GM21529 (cell line): ENCODE data around the gene WNT16.
"Not testable (repeated sequence)": the region's sequence is repeated elsewhere in the genome, so short reads cannot be mapped to it uniquely, and the experiment has no call there.

Source experiments
- ATAC-seq: cut with Tn5 transposase; IDR thresholded peaks from one replicate; pipeline ENCODE4 v1.9.1; 2021; ENCODE audit not compliant: unreplicated experiment

Gene WNT16

GRCh38 chr7:121305109-121305508 lies 23.7 kb upstream of the WNT16 start:
- ATAC-seq, result no peak

GRCh38 chr7:121306565-121306964 lies 22.2 kb upstream of the WNT16 start:
- ATAC-seq, result no peak

GRCh38 chr7:121307021-121307574 lies 21.7 kb upstream of the WNT16 start:
- ATAC-seq, result no peak

- no peak for ATAC-seq
Observed at GRCh38 chr7:121313220-121313792, 15.5 kb upstream of the WNT16 start.

- peak; percentile 92 for ATAC-seq
Observed at GRCh38 chr7:121313793-121314676, 14.8 kb upstream of the WNT16 start.

- ATAC-seq, result not testable (repeated sequence)
Observed at GRCh38 chr7:121315170-121315569, 13.6 kb upstream of the WNT16 start.

GRCh38 chr7:121322460-121322859 lies 6.3 kb upstream of the WNT16 start:
- ATAC-seq, result no peak

GRCh38 chr7:121323515-121324302 lies 5.1 kb upstream of the WNT16 start:
- ATAC-seq, result no peak

GRCh38 chr7:121327671-121328070 lies 1.1 kb upstream of the WNT16 start:
- ATAC-seq, result no peak

GRCh38 chr7:121329191-121330052 lies 622 bp downstream of the WNT16 start:
- ATAC-seq, result peak; percentile 74

GRCh38 chr7:121330053-121330833 lies 1.4 kb downstream of the WNT16 start:
- ATAC-seq, result peak; percentile 29

- ATAC-seq, result no peak
Observed at GRCh38 chr7:121331048-121331447, 2.2 kb downstream of the WNT16 start.

- no peak for ATAC-seq
Observed at GRCh38 chr7:121331574-121331973, 2.8 kb downstream of the WNT16 start.

GRCh38 chr7:121334376-121334775 lies 5.6 kb downstream of the WNT16 start:
- ATAC-seq, result no peak

- ATAC-seq, result no peak
Observed at GRCh38 chr7:121334875-121335648, 6.3 kb downstream of the WNT16 start.

GRCh38 chr7:121336579-121336978 lies 7.8 kb downstream of the WNT16 start:
- ATAC-seq, result no peak

GRCh38 chr7:121337398-121337797 lies 8.6 kb downstream of the WNT16 start:
- no peak for ATAC-seq

GRCh38 chr7:121339082-121339481 lies 10.3 kb downstream of the WNT16 start:
- ATAC-seq, result no peak

- ATAC-seq, result no peak
Observed at GRCh38 chr7:121341933-121342332, 13.1 kb downstream of the WNT16 start.
